GM23338 (cell line): Measurements from ENCODE around the gene FMOD. TPM values are rescaled to one million over a fixed set of nuclear protein-coding genes. Genes with fewer than 3 reads are reported as not detected.

Experiments
- ATAC-seq: fragments of 200-7000 bp; cut with Tn5 transposase; 3 replicates; pipeline ENCODE4 v1.9.1; 2020
- DNase-seq: peaks from one replicate; pipeline ENCODE4 v3.0.0-alpha.2; 2015; ENCODE audit warnings: low spot score
- H2AFZ ChIP-seq: fragments of 200-600 bp; sonication (generic); 2 replicates; pipeline ENCODE4 v1.8.0; 2016; ENCODE audit warnings: antibody characterized with exemption, mild to moderate bottlenecking, moderate library complexity
- H3F3A ChIP-seq: fragments of 200-600 bp; sonication (generic); replicated peaks from 2 replicates; pipeline ENCODE4 v1.8.0; 2017; ENCODE audit warnings: antibody characterized with exemption, mixed run types, low read depth
- H3K27ac ChIP-seq: fragments of 200-600 bp; sonication (generic); 2 replicates; pipeline ENCODE4 v1.6.1; 2016; ENCODE audit warnings: low read depth
- H3K27me3 ChIP-seq: fragments of 200-600 bp; sonication (generic); 2 replicates; pipeline ENCODE4 v1.8.0; 2016; ENCODE audit warnings: mild to moderate bottlenecking, mixed run types, moderate library complexity; ENCODE audit not compliant: insufficient read depth
- H3K36me3 ChIP-seq: fragments of 200-600 bp; sonication (generic); 2 replicates; pipeline ENCODE4 v1.8.0; 2016; ENCODE audit warnings: mild to moderate bottlenecking; ENCODE audit not compliant: insufficient read depth
- H3K4me1 ChIP-seq: fragments of 200-600 bp; sonication (generic); 2 replicates; pipeline ENCODE4 v1.8.0; 2016; ENCODE audit warnings: mild to moderate bottlenecking, moderate library complexity; ENCODE audit not compliant: insufficient read depth
- H3K4me2 ChIP-seq: fragments of 200-600 bp; sonication (generic); 2 replicates; pipeline ENCODE4 v1.7.1; 2017; ENCODE audit warnings: mixed run types
- H3K4me3 ChIP-seq: fragments of 200-600 bp; sonication (generic); 2 replicates; pipeline ENCODE4 v1.6.1; 2016; ENCODE audit warnings: mixed run types
- H3K79me2 ChIP-seq: fragments of 200-600 bp; sonication (generic); replicated peaks from 2 replicates; pipeline ENCODE4 v1.8.0; 2017; ENCODE audit warnings: mild to moderate bottlenecking; ENCODE audit not compliant: insufficient read depth
- H3K9me2 ChIP-seq: fragments of 200-600 bp; sonication (generic); 2 replicates; pipeline ENCODE4 v1.8.0; 2017; ENCODE audit not compliant: insufficient read depth
- H4K20me1 ChIP-seq: fragments of 200-600 bp; sonication (generic); replicated peaks from 2 replicates; pipeline ENCODE4 v1.8.0; 2017; ENCODE audit warnings: mild to moderate bottlenecking; ENCODE audit not compliant: insufficient read depth
- H3K27ac Mint-ChIP-seq: 2 replicates; pipeline ENCODE4 v1.8.0; 2020; ENCODE audit warnings: inconsistent platforms, mild to moderate bottlenecking, moderate library complexity, mixed read lengths
- H3K27me3 Mint-ChIP-seq: 3 replicates; pipeline ENCODE4 v1.8.0; 2022; ENCODE audit warnings: low read depth, mild to moderate bottlenecking, moderate library complexity, mixed read lengths, inconsistent platforms; ENCODE audit not compliant: insufficient read depth, poor library complexity
- H3K36me3 Mint-ChIP-seq: 3 replicates; pipeline ENCODE4 v1.8.0; 2021; ENCODE audit warnings: low read depth, mild to moderate bottlenecking, inconsistent platforms, moderate library complexity, mixed read lengths
- H3K4me1 Mint-ChIP-seq: 3 replicates; pipeline ENCODE4 v1.8.0; 2020; ENCODE audit warnings: mild to moderate bottlenecking, inconsistent platforms, mixed read lengths
- H3K4me3 Mint-ChIP-seq: 3 replicates; pipeline ENCODE4 v1.8.0; 2021; ENCODE audit warnings: moderate library complexity, mild to moderate bottlenecking, inconsistent platforms, mixed read lengths
- H3K9me3 Mint-ChIP-seq: 3 replicates; pipeline ENCODE4 v1.8.0; 2020; ENCODE audit warnings: moderate library complexity, mild to moderate bottlenecking, inconsistent platforms, mixed read lengths
- CREB1 ChIP-seq: fragments of 250-450 bp; sonication (Bioruptor Pico); IDR thresholded peaks from 2 replicates; pipeline ENCODE4 v1.5.0; 2020; ENCODE audit warnings: low read depth, mild to moderate bottlenecking, moderate library complexity
- CTCF ChIP-seq, 2 experiments: fragments of 200-600 bp in 1 of 2; sonication (generic) in 1 of 2; conservative IDR thresholded peaks; 2 replicates each; pipeline versions ENCODE4 v1.5.1 to v1.6.1; 2016 to 2017; ENCODE audit warnings: antibody characterized with exemption in 2 of 2, low read depth in 2 of 2, mild to moderate bottlenecking in 2 of 2, moderate library complexity in 1 of 2
- EZH2 ChIP-seq: fragments of 200-600 bp; sonication (generic); IDR thresholded peaks from one replicate; pipeline ENCODE4 v1.8.0; 2017; ENCODE audit warnings: antibody characterized with exemption, mild to moderate bottlenecking, low read depth; ENCODE audit not compliant: unreplicated experiment
- JUNB ChIP-seq: IDR thresholded peaks from one replicate; pipeline ENCODE4 v1.6.1; 2016; ENCODE audit warnings: antibody characterized with exemption; ENCODE audit not compliant: unreplicated experiment
- NANOG ChIP-seq: IDR thresholded peaks from 2 replicates; pipeline ENCODE4 v1.6.1; 2016; ENCODE audit warnings: antibody characterized with exemption, borderline replicate concordance
- STAT1 ChIP-seq: IDR thresholded peaks from one replicate; pipeline ENCODE4 v1.6.1; 2016; ENCODE audit warnings: antibody characterized with exemption; ENCODE audit not compliant: unreplicated experiment
- ZNF114 ChIP-seq: fragments of 250-450 bp; sonication (Bioruptor Pico); IDR thresholded peaks from 2 replicates; pipeline ENCODE4 v1.5.0; 2020; ENCODE audit warnings: mild to moderate bottlenecking, moderate library complexity
- ZNF331 ChIP-seq: fragments of 250-450 bp; sonication (Bioruptor Pico); IDR thresholded peaks from 2 replicates; pipeline ENCODE4 v1.5.0; 2020; ENCODE audit warnings: low read depth, mild to moderate bottlenecking, moderate library complexity
- ZNF462 ChIP-seq: fragments of 250-450 bp; sonication (Bioruptor Pico); IDR thresholded peaks from 2 replicates; pipeline ENCODE4 v1.5.0; 2020; ENCODE audit warnings: mild to moderate bottlenecking, moderate library complexity
- polyA plus RNA-seq: library from polyadenylated mRNA; unstranded; fragments of >200 nt; fragmentation: Nextera tagmentation; extraction: Ambion mirVana; gene quantifications from 2 replicates; pipeline ENCODE4 v1.2.1, GENCODE V29; 2016
- total RNA-seq: library from RNA; depleted of rRNA; stranded (reverse); fragments of >200 nt; shearing (Covaris generic); gene quantifications from 2 replicates; pipeline ENCODE4 v1.2.3, GENCODE V29; 2014

FMOD gene
- total and polyA plus RNA-seq, 2 experiments from 2014 or later, result 0.27 to 1.3 TPM

DNA sequence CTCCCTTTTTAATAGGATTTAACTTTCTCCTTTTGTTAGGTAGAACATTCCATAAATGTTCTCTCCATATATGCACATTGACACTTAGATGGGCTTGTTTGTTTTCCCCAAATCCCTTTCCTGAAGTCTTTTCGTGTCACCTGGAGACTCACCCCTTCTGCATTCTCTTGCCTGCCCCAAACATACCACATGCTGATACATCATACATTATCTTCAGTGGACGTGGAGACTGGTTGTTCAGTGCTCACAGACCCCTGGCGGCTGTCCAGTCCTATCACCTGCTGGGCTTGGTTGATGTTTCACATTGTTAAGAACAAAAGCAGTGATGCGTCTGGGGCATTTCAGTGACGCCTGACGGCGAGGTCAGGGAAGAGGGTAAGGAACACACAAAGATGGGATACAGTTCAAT, 22.2 kb downstream of the FMOD start:
- TF ChIP-seq CREB1 (CRISPR knock-in tag) (no peak), ZNF114 (CRISPR knock-in tag) (no peak), EZH2 (no peak), CTCF (conservative IDR thresholded peaks at IDR 0.05; ENCODE audit: low read depth in 2 of 2) (peak in 1 of 2 experiments; percentile 33; a peak in 2 of 4 replicates), NANOG (no peak), ZNF331 (CRISPR knock-in tag) (no peak), JUNB (no peak), STAT1 (no peak)
- Histone ChIP-seq H3K4me2 (peak overlapping the region; percentile 77), H3K4me3 (no peak overlapping the region), H3K79me2 (no peaks in the 10 kb centered on the region), H3K27ac (no peak overlapping the region), H3K27me3 (peaks cover 51% of the 10 kb centered on the region), H3K36me3 (no peaks in the 10 kb centered on the region), H3F3A (peaks cover 6% of the 10 kb centered on the region; the same call in 1 of the 2 replicates), H4K20me1 (no peaks in the 10 kb centered on the region), H3K9me2 (no peaks in the 10 kb centered on the region), H3K4me1 (peaks cover 37% of the 10 kb centered on the region), H2AFZ (no peak overlapping the region)
- DNase-seq (peak; percentile 64), ATAC-seq (no peak)
- Mint-ChIP-seq H3K27me3 (peaks cover 23% of the 10 kb centered on the region), H3K9me3 (no peaks in the 10 kb centered on the region), H3K36me3 (no peaks in the 10 kb centered on the region), H3K4me3 (peak overlapping the region; percentile 69; the same call in 1 of the 3 replicates), H3K4me1 (peaks cover 49% of the 10 kb centered on the region), H3K27ac (no peak overlapping the region)

DNA sequence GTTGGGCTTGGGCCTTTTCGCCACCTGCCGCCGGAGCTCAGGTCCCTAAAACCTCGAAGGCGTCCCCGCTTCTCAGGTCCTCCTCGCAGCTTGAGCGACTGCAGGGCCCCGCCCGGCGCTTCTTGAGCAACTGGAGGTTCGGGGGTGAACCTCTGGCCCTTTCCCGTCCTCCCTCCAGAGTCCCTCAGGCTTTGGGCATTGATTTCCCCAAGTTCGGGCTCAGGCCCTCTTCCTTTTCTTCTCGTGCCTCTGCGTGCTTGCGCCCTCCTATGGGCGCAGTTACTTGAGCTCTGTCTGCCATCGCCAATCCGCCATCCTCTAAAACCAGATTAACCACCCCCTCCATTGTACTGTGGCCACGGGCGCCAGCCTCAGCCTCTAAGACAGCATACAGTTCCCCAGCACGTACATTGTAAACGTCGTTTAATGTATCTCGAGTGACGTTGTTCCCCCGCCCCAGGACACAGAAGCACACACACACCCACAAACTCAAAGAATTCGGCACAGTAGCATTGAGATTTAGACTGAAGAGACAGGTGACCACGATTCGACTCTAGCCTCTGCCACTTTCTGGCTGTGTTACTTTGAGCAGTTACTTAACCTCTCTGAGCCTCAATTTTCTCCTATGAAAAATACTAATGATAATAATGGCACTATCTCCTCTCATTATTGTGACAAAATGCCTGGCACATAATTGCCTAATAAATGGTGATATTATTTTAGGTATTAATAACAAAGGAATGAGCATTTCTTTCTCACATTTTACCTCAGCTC, 23.1 kb downstream of the FMOD start:
- Histone ChIP-seq H2AFZ (peak overlapping the region; percentile 87), H3K4me1 (peaks cover 37% of the 10 kb centered on the region), H3F3A (peaks cover 6% of the 10 kb centered on the region; the same call in 1 of the 2 replicates), H3K4me2 (peak overlapping the region; percentile 77), H3K4me3 (peak overlapping the region; percentile 57), H3K36me3 (no peaks in the 10 kb centered on the region), H3K27ac (peak overlapping the region; percentile 85), H3K79me2 (no peaks in the 10 kb centered on the region), H3K27me3 (peaks cover 59% of the 10 kb centered on the region), H4K20me1 (no peaks in the 10 kb centered on the region), H3K9me2 (no peaks in the 10 kb centered on the region)
- Mint-ChIP-seq H3K4me3 (peak overlapping the region; percentile 69), H3K9me3 (no peaks in the 10 kb centered on the region), H3K27ac (peak overlapping the region; percentile 66), H3K4me1 (peaks cover 57% of the 10 kb centered on the region), H3K27me3 (peaks cover 24% of the 10 kb centered on the region), H3K36me3 (no peaks in the 10 kb centered on the region)
- DNase-seq (no peak), ATAC-seq (peak; percentile 58)
- TF ChIP-seq CREB1 (CRISPR knock-in tag) (no peak; the same call in 1 of the 2 replicates), CTCF (conservative IDR thresholded peaks at IDR 0.05; ENCODE audit: low read depth in 2 of 2) (peak; percentile 47 to 60), ZNF462 (CRISPR knock-in tag) (no peak)
